Mesenchymal stem cell (in vitro differentiated cells and primary cell): ENCODE measurements around the gene YWHAG.

Experiments
- DNase-seq: peaks from one replicate; pipeline ENCODE4 v3.0.0-alpha.2; 2013
- H2AFZ ChIP-seq: one replicate; pipeline ENCODE4 v1.6.1; 2013; ENCODE audit warnings: low read depth, mild to moderate bottlenecking, control low read depth, inconsistent platforms, low read length, moderate library complexity
- H2AK5ac ChIP-seq: 2 replicates; pipeline ENCODE4 v1.6.1; 2013; ENCODE audit warnings: low read length, moderate library complexity, mild to moderate bottlenecking, inconsistent platforms; ENCODE audit not compliant: severe bottlenecking
- H2BK120ac ChIP-seq: one replicate; pipeline ENCODE4 v1.6.1; 2013; ENCODE audit warnings: low read depth, mild to moderate bottlenecking, inconsistent platforms, low read length, moderate library complexity
- H2BK12ac ChIP-seq, 2 experiments: one replicate each; pipeline ENCODE4 v1.6.1; 2013; ENCODE audit warnings: inconsistent platforms in 2 of 2, low read length in 2 of 2, mild to moderate bottlenecking in 2 of 2, moderate library complexity in 2 of 2, control low read depth in 1 of 2
- H2BK15ac ChIP-seq: one replicate; pipeline ENCODE4 v1.6.1; 2013; ENCODE audit warnings: mild to moderate bottlenecking, low read depth, inconsistent platforms; ENCODE audit not compliant: poor library complexity, severe bottlenecking
- H2BK5ac ChIP-seq: 2 replicates; pipeline ENCODE4 v1.6.1; 2013; ENCODE audit warnings: low read depth, mild to moderate bottlenecking, low read length, control low read depth, inconsistent platforms; ENCODE audit not compliant: poor library complexity, severe bottlenecking
- H3K14ac ChIP-seq, 2 experiments: one replicate each; pipeline ENCODE4 v1.6.1; 2013; ENCODE audit warnings: inconsistent platforms in 2 of 2, low read length in 2 of 2, control low read depth in 1 of 2, mild to moderate bottlenecking in 1 of 2, moderate library complexity in 1 of 2
- H3K18ac ChIP-seq, 2 experiments: one replicate each; pipeline ENCODE4 v1.6.1; 2013; ENCODE audit warnings: inconsistent platforms in 2 of 2, low read length in 2 of 2, control low read depth in 1 of 2, low read depth in 1 of 2, mild to moderate bottlenecking in 1 of 2
- H3K23ac ChIP-seq, 2 experiments: one replicate each; pipeline ENCODE4 v1.6.1; 2013; ENCODE audit warnings: inconsistent platforms in 2 of 2, low read length in 2 of 2, mild to moderate bottlenecking in 2 of 2, moderate library complexity in 2 of 2, control low read depth in 1 of 2
- H3K27ac ChIP-seq: 2 replicates; pipeline ENCODE4 v1.5.1; 2013; ENCODE audit warnings: mild to moderate bottlenecking, moderate library complexity, low read length, control low read depth, inconsistent platforms; ENCODE audit not compliant: poor library complexity, severe bottlenecking
- H3K27me3 ChIP-seq, 2 experiments: 2 replicates each; pipeline versions ENCODE4 v1.6.1 to v1.7.0; 2013; ENCODE audit warnings: low read length in 2 of 2, mild to moderate bottlenecking in 2 of 2, moderate library complexity in 2 of 2, control low read depth in 1 of 2, inconsistent platforms in 1 of 2; ENCODE audit not compliant: control insufficient read depth in 1 of 2, insufficient read depth in 1 of 2
- H3K36me3 ChIP-seq, 2 experiments: 2 replicates each; pipeline versions ENCODE4 v1.6.1 to v1.7.0; 2013; ENCODE audit warnings: low read length in 2 of 2, control low read depth in 1 of 2, inconsistent platforms in 1 of 2, low read depth in 1 of 2, mild to moderate bottlenecking in 1 of 2; ENCODE audit not compliant: insufficient read depth in 2 of 2, control insufficient read depth in 1 of 2
- H3K4ac ChIP-seq, 2 experiments: one replicate each; pipeline ENCODE4 v1.6.1; 2013; ENCODE audit warnings: inconsistent platforms in 2 of 2, low read length in 2 of 2, mild to moderate bottlenecking in 2 of 2, moderate library complexity in 2 of 2, control low read depth in 1 of 2, low read depth in 1 of 2
- H3K4me1 ChIP-seq: 2 replicates; pipeline ENCODE4 v1.6.1; 2013; ENCODE audit warnings: low read depth, low read length, control low read depth; ENCODE audit not compliant: control insufficient read depth, insufficient read depth
- H3K4me2 ChIP-seq: 2 replicates; pipeline ENCODE4 v1.6.1; 2013; ENCODE audit warnings: low read length, mild to moderate bottlenecking, inconsistent platforms; ENCODE audit not compliant: poor library complexity, severe bottlenecking
- H3K4me3 ChIP-seq, 2 experiments: 2 replicates each; pipeline versions ENCODE4 v1.5.1 to v1.7.0; 2013; ENCODE audit warnings: low read length in 2 of 2, mild to moderate bottlenecking in 2 of 2, control low read depth in 1 of 2, low read depth in 1 of 2; ENCODE audit not compliant: insufficient read depth in 1 of 2
- H3K79me1 ChIP-seq: replicated peaks from 2 replicates; pipeline ENCODE4 v1.6.1; 2013; ENCODE audit warnings: mild to moderate bottlenecking, control low read depth, low read length, inconsistent platforms; ENCODE audit not compliant: poor library complexity, severe bottlenecking
- H3K9ac ChIP-seq: 2 replicates; pipeline ENCODE4 v1.7.0; 2013; ENCODE audit warnings: mild to moderate bottlenecking, low read length, moderate library complexity
- H3K9me3 ChIP-seq: 2 replicates; pipeline ENCODE4 v1.7.0; 2013; ENCODE audit warnings: mild to moderate bottlenecking, low read length; ENCODE audit not compliant: control insufficient read depth
- H4K8ac ChIP-seq: one replicate; pipeline ENCODE4 v1.6.1; 2013; ENCODE audit warnings: inconsistent platforms, mild to moderate bottlenecking, low read length, moderate library complexity
- H4K91ac ChIP-seq: one replicate; pipeline ENCODE4 v1.6.1; 2013; ENCODE audit warnings: mild to moderate bottlenecking, low read length, inconsistent platforms
- WGBS: methylation state at CpG from one replicate; pipeline ENCODE4 v1.1.7; 2013; ENCODE audit warnings: mixed read lengths; 5-methylcytosine and 5-hydroxymethylcytosine counted together

The YWHAG gene

GRCh38 chr7:76359978-76360638 is 1.3 kb upstream of the YWHAG start:
- H2AK5ac ChIP-seq, result peak overlapping the region; percentile 37
- DNase-seq, result peak; percentile 52
- no peak overlapping the region for H3K23ac ChIP-seq
- no peaks in the 10 kb centered on the region for H3K27me3 ChIP-seq
- peak overlapping the region in 1 of 2 experiments; percentile 89 for H3K4me3 ChIP-seq
- H3K4ac ChIP-seq, result peak overlapping the region; percentile 21 to 90
- H2BK12ac ChIP-seq, result peak overlapping the region in 1 of 2 experiments; percentile 94
- H2BK15ac ChIP-seq, result peak overlapping the region; percentile 77
- H3K18ac ChIP-seq, result peak overlapping the region; percentile 74 to 98
- peak overlapping the region; percentile 90 for H4K8ac ChIP-seq
- H3K14ac ChIP-seq, result no peak overlapping the region
- H2BK120ac ChIP-seq, result peak overlapping the region; percentile 94
- H4K91ac ChIP-seq, result peak overlapping the region; percentile 97
- WGBS, result 87% methylated on average over 16 of the region's 17 CpGs
- peak overlapping the region; percentile 29 for H3K4me2 ChIP-seq
- peak overlapping the region; percentile 96 for H3K9ac ChIP-seq
- peaks cover 0 to 21% of the 10 kb centered on the region in 2 experiments for H3K36me3 ChIP-seq
- H3K4me1 ChIP-seq, result peaks cover 12% of the 10 kb centered on the region
- H2BK5ac ChIP-seq, result no peak overlapping the region
- no peaks in the 10 kb centered on the region for H3K9me3 ChIP-seq
- H2AFZ ChIP-seq, result no peak overlapping the region
- peak overlapping the region; percentile 66 for H3K27ac ChIP-seq
- peaks cover 1% of the 10 kb centered on the region for H3K79me1 ChIP-seq

- Histone ChIP-seq H3K4ac (peak overlapping the region; percentile 62 to 90), H3K27ac (peak overlapping the region; percentile 92), H3K4me3 (peak overlapping the region; percentile 89 to 99), H2BK120ac (peak overlapping the region; percentile 94), H3K4me2 (peak overlapping the region; percentile 29), H2BK15ac (peak overlapping the region; percentile 95), H3K23ac (no peak overlapping the region), H3K79me1 (peaks cover 1% of the 10 kb centered on the region), H3K4me1 (peaks cover 8% of the 10 kb centered on the region), H4K91ac (peak overlapping the region; percentile 97), H3K9ac (peak overlapping the region; percentile 96), H3K27me3 (no peaks in the 10 kb centered on the region), H2BK12ac (peak overlapping the region; percentile 83 to 94), H2AFZ (peak overlapping the region; percentile 62), H3K9me3 (no peaks in the 10 kb centered on the region), H4K8ac (peak overlapping the region; percentile 90), H2AK5ac (peak overlapping the region; percentile 37), H3K18ac (peak overlapping the region; percentile 96 to 98), H3K36me3 (peaks cover 5 to 28% of the 10 kb centered on the region in 2 experiments), H2BK5ac (peak overlapping the region; percentile 97), H3K14ac (peak overlapping the region in 1 of 2 experiments; percentile 92)
- DNase-seq, result peak; percentile 98
- 3% methylated on average over 38 of the region's 41 CpGs for WGBS
These were observed 553 bp upstream of the YWHAG start for GRCh38 chr7:76359111-76359977.

GRCh38 chr7:76358011-76358480 is 745 bp downstream of the YWHAG start:
- Histone ChIP-seq H3K4ac (peak overlapping the region; percentile 89), H2BK120ac (peak overlapping the region; percentile 73)
- under 1% methylated on average over 18 of the region's 27 CpGs for WGBS

More at GRCh38 chr7:76358011-76358480, 745 bp downstream of the YWHAG start:
- Histone ChIP-seq H3K36me3 (peaks cover 13 to 34% of the 10 kb centered on the region in 2 experiments), H3K79me1 (peaks cover 1% of the 10 kb centered on the region), H3K4me3 (peak overlapping the region; percentile 89 to 99), H2AK5ac (peak overlapping the region; percentile 21), H2BK15ac (peak overlapping the region; percentile 98), H3K9ac (peak overlapping the region; percentile 96), H2AFZ (no peak overlapping the region), H3K4me1 (peaks cover 6% of the 10 kb centered on the region), H3K14ac (no peak overlapping the region), H3K23ac (no peak overlapping the region), H3K9me3 (no peaks in the 10 kb centered on the region), H3K4me2 (peak overlapping the region; percentile 74), H4K8ac (peak overlapping the region; percentile 89), H2BK12ac (no peak overlapping the region), H3K27me3 (no peaks in the 10 kb centered on the region), H3K27ac (peak overlapping the region; percentile 52), H4K91ac (peak overlapping the region; percentile 95), H3K18ac (peak overlapping the region; percentile 99 to 100), H2BK5ac (peak overlapping the region; percentile 89)
- peak; percentile 63 for DNase-seq
